Esophagus muscularis mucosa (tissue), 4 donors: ENCODE results near the gene OR4F6.
"Not testable (repeated sequence)": the region's sequence is repeated elsewhere in the genome, so short reads cannot be mapped to it uniquely, and the experiment has no call there.

ENCODE experiments used
- EP300 ChIP-seq: sonication (generic); formaldehyde crosslinking; IDR thresholded peaks from one replicate; pipeline ENCODE4 v1.6.1; 2017; ENCODE audit warnings: antibody characterized with exemption
- POLR2A ChIP-seq: fragments of 450-650 bp; IDR thresholded peaks from one replicate; pipeline ENCODE4 v1.6.1; 2017; ENCODE audit warnings: antibody characterized with exemption, moderate library complexity, mild to moderate bottlenecking, low read depth
- POLR2AphosphoS5 ChIP-seq, 2 donors: sonication (generic); formaldehyde crosslinking; IDR thresholded peaks; one replicate each; pipeline ENCODE4 v1.6.1; 2017; ENCODE audit warnings: antibody characterized with exemption in 2 of 2
- TF ChIP-seq, protein P1 (sequence below), 3 experiments: fragments of 200-600 bp in 2 of 3; fragments of 450-650 bp in 1 of 3; sonication (generic) in 2 of 3; IDR thresholded peaks; one replicate each; pipeline ENCODE4 v1.5.1; 2017 to 2019; ENCODE audit warnings: antibody characterized with exemption in 3 of 3, mild to moderate bottlenecking in 2 of 3, moderate library complexity in 1 of 3

- TF ChIP-seq, protein P1, sequence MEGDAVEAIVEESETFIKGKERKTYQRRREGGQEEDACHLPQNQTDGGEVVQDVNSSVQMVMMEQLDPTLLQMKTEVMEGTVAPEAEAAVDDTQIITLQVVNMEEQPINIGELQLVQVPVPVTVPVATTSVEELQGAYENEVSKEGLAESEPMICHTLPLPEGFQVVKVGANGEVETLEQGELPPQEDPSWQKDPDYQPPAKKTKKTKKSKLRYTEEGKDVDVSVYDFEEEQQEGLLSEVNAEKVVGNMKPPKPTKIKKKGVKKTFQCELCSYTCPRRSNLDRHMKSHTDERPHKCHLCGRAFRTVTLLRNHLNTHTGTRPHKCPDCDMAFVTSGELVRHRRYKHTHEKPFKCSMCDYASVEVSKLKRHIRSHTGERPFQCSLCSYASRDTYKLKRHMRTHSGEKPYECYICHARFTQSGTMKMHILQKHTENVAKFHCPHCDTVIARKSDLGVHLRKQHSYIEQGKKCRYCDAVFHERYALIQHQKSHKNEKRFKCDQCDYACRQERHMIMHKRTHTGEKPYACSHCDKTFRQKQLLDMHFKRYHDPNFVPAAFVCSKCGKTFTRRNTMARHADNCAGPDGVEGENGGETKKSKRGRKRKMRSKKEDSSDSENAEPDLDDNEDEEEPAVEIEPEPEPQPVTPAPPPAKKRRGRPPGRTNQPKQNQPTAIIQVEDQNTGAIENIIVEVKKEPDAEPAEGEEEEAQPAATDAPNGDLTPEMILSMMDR (IDR thresholded peaks at IDR 0.05) = not testable (repeated sequence)
- TF ChIP-seq EP300; POLR2AphosphoS5 (IDR thresholded peaks at IDR 0.05); POLR2A: not testable (repeated sequence)
Observed at GRCh38 chr15:101765340-101765671, 38.0 kb upstream of the OR4F6 start.
